Kidney (tissue), 14 donors: ENCODE results near the gene OR2S2. TPM values are rescaled to one million over a fixed set of nuclear protein-coding genes. Genes with fewer than 3 reads are reported as not detected.
"Not testable (repeated sequence)": the region's sequence is repeated elsewhere in the genome, so short reads cannot be mapped to it uniquely, and the experiment has no call there.

Source experiments
- DNase-seq, 5 donors: peaks; one replicate each; pipeline ENCODE4 v3.0.0-alpha.2; 2013 to 2020
- FAIRE-seq: peaks from 2 replicates; lab custom pipeline; 2012; peaks lifted over from hg19 to GRCh38; lab: Jason Lieb, UNC
- H3K27ac ChIP-seq, 2 donors: one replicate each; pipeline ENCODE4 v1.7.0; 2013; ENCODE audit warnings: low read depth in 2 of 2, low read length in 2 of 2, inconsistent platforms in 1 of 2
- H3K27me3 ChIP-seq: one replicate; pipeline ENCODE4 v1.7.1; 2013; ENCODE audit warnings: low read length, inconsistent platforms; ENCODE audit not compliant: control insufficient read depth, insufficient read depth
- H3K36me3 ChIP-seq, 3 donors: one replicate each; pipeline versions ENCODE4 v1.7.0 to v1.7.1; 2013; ENCODE audit warnings: low read length in 3 of 3, control low read depth in 1 of 3, inconsistent platforms in 1 of 3; ENCODE audit not compliant: insufficient read depth in 3 of 3, control insufficient read depth in 2 of 3
- H3K4me1 ChIP-seq, 3 donors: one replicate each; pipeline versions ENCODE4 v1.7.0 to v1.7.1; 2013; ENCODE audit warnings: low read length in 3 of 3, inconsistent platforms in 1 of 3, low read depth in 1 of 3; ENCODE audit not compliant: control insufficient read depth in 2 of 3, insufficient read depth in 2 of 3
- H3K4me3 ChIP-seq, 3 donors: one replicate each; pipeline versions ENCODE4 v1.7.0 to v1.8.1; 2013; ENCODE audit warnings: low read length in 3 of 3, control low read depth in 1 of 3, inconsistent platforms in 1 of 3
- H3K9ac ChIP-seq, 3 donors: one replicate each; pipeline versions ENCODE4 v1.7.0 to v1.7.1; 2013; ENCODE audit warnings: low read length in 3 of 3, control low read depth in 1 of 3, inconsistent platforms in 1 of 3
- H3K9me3 ChIP-seq, 3 donors: one replicate each; pipeline versions ENCODE4 v1.7.0 to v1.7.1; 2013; ENCODE audit warnings: low read length in 3 of 3, control low read depth in 1 of 3, inconsistent platforms in 1 of 3; ENCODE audit not compliant: control insufficient read depth in 2 of 3, insufficient read depth in 1 of 3
- CTCF ChIP-seq: IDR thresholded peaks from 3 replicates; pipeline ENCODE4 v1.5.1; 2012; ENCODE audit warnings: mild to moderate bottlenecking, moderate library complexity, borderline replicate concordance; ENCODE audit not compliant: insufficient read depth; ENCODE audit errors: extremely low read depth
- intact Hi-C: fragments of 100-400 bp; cut with DNase I; formaldehyde crosslinking; loops from one replicate; pipeline ENCODE4 v1.11.1; 2022
- polyA plus RNA-seq: library from polyadenylated mRNA; stranded (reverse); fragments of 350-450 nt; fragmentation: Illumina TruSeq; extraction: RNeasy Lipid Tissue Mini Kit (QIAGEN cat#74804); gene quantifications from one replicate; pipeline ENCODE4 v1.2.3, GENCODE V29; 2014; ENCODE audit warnings: low read depth, low replicate concordance; ENCODE audit not compliant: insufficient read depth
- total RNA-seq: library from RNA; stranded (reverse); fragmentation: NEBNext Ultra II Directional; extraction: Animal tissue kit (Norgen Biotek cat#: 25700); gene quantifications from one replicate; pipeline ENCODE4 v1.2.1, GENCODE V29; 2021
- donor health status: control.
- donor health status: control.
- donor health status: control.
- donor health status: control.
- donor health status: control.
- donor health status: DM: yes; HTN: yes; CAD: no.
- donor health status: Normal renal cell carcinoma (clear cell type).

The OR2S2 gene
- total and polyA plus RNA-seq, 2 donors from 2014 or later: not detected

- TF ChIP-seq CTCF: no peak
- no peaks in the 10 kb centered on the region for H3K4me1 ChIP-seq
- FAIRE-seq (no peak), DNase-seq (no peak)
- no peak overlapping the region for H3K9ac ChIP-seq
- H3K27me3 ChIP-seq: no peaks in the 10 kb centered on the region
- peaks cover 0 to 10% (median 0%) of the 10 kb centered on the region in 3 donors for H3K9me3 ChIP-seq
- intact Hi-C loops: no loop called here
- no peaks in the 10 kb centered on the region for H3K36me3 ChIP-seq
- no peak overlapping the region for H3K27ac ChIP-seq
- no peak overlapping the region for H3K4me3 ChIP-seq
Measured at GRCh38 chr9:35994959-35995358, 37.0 kb upstream of the OR2S2 start.

GRCh38 chr9:35993976-35994720, 36.2 kb upstream of the OR2S2 start:
- no peak overlapping the region for H3K4me3 ChIP-seq
- no peak for TF ChIP-seq CTCF
- FAIRE-seq: no peak
- intact Hi-C loops: no loop called here
- H3K9ac ChIP-seq: no peak overlapping the region
- H3K36me3 ChIP-seq: no peaks in the 10 kb centered on the region
- no peaks in the 10 kb centered on the region for H3K27me3 ChIP-seq
- no peak for DNase-seq
- H3K4me1 ChIP-seq: no peaks in the 10 kb centered on the region
- H3K9me3 ChIP-seq: peaks cover 0 to 10% (median 0%) of the 10 kb centered on the region in 3 donors
- H3K27ac ChIP-seq: no peak overlapping the region

GRCh38 chr9:35993136-35993535, 35.2 kb upstream of the OR2S2 start:
- H3K36me3 ChIP-seq, FAIRE-seq, H3K4me3 ChIP-seq, H3K27ac ChIP-seq, DNase-seq, intact Hi-C loops, H3K4me1 ChIP-seq, H3K27me3 ChIP-seq, H3K9me3 ChIP-seq, H3K9ac ChIP-seq: not testable (repeated sequence)

- H3K9ac ChIP-seq: no peak overlapping the region
- H3K4me1 ChIP-seq: no peaks in the 10 kb centered on the region
- FAIRE-seq: no peak
- H3K27ac ChIP-seq: no peak overlapping the region
- DNase-seq: no peak
- no peaks in the 10 kb centered on the region for H3K36me3 ChIP-seq
- TF ChIP-seq CTCF: no peak
- intact Hi-C loops: no loop called here
- H3K4me3 ChIP-seq: no peak overlapping the region
- no peaks in the 10 kb centered on the region for H3K9me3 ChIP-seq
- no peaks in the 10 kb centered on the region for H3K27me3 ChIP-seq
Measured at GRCh38 chr9:35990155-35990554, 32.2 kb upstream of the OR2S2 start.
